Stimulated activated CD4-positive, alpha-beta T cell treated with anti-CD3 and anti-CD28 coated beads, TNF-alpha, amount 100 ng/mL, for 24 hours (primary cell): ENCODE measurements around the gene SCAPER.
A peak's percentile ranks its signal among the peaks of the same experiment; 100 is the strongest.

Experiments
- DNase-seq, 3 experiments: peaks; one replicate each; pipeline ENCODE4 v3.0.0-alpha.2; 2020; ENCODE audit warnings: low read depth in 3 of 3

Gene SCAPER

GRCh38 chr15:76668900-76669299, 236.2 kb downstream of the SCAPER start:
- DNase-seq, result no peak

DNA sequence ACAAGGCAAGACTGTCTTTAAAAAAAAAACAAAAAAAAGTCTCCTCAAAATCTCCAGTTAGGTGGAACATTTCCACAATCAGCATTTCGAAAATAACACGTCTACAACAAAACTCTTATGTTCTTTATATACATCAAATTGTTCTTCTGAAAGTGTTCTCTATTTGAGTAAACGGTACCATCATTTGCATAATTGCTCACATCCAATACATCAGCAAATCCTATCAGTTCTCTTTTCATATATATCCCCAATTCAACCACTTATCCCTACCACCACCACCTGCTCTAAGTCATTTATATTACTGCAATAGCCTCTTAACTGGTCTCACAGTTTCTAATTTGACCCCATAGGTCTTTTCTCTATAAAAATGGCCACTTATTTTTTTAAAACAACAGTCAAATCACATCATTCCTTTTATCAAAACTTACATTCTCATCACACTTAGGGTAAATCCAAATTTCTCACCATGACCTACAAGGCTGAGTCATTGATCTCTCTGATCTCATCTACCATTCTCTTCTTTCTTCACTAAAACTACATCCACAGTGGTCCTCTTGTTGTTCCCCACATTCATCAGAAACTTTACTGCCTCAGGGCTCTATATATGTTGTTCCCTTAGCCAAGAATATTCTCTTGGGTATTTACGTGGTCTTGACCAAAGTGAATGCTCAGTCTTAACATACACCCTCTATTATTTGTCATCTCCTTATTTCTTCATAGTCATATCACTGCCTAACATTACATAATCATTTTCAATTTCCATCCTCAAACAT, 237.0 kb downstream of the SCAPER start:
- no peak for DNase-seq

GRCh38 chr15:76664895-76665294, 240.2 kb downstream of the SCAPER start:
- DNase-seq, result no peak

- no peak for DNase-seq
Measured at GRCh38 chr15:76664411-76664810, 240.7 kb downstream of the SCAPER start.

GRCh38 chr15:76663529-76663928, 241.6 kb downstream of the SCAPER start:
- DNase-seq, result no peak

- DNase-seq, result no peak
Measured at GRCh38 chr15:76648732-76649444, 256.3 kb downstream of the SCAPER start.

GRCh38 chr15:76647612-76648011, 257.5 kb downstream of the SCAPER start:
- DNase-seq, result no peak

DNA sequence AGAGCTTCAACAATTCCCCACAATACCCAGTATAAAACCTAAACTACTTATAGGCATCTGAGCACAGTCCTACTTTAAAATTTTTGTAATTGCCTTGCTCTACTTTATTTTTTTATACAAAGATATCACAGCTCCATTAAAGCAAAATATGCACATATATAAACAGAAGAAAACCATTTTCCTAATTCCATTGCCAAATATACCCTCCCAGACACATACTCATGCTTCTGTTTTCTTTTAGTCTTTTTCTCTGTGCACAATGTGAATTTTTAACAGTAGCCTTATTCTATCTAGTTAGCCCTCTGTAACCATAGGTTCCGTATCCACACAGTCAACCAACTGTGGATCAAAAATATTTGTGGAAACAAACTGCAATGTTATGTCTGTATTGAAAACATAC, 260.5 kb downstream of the SCAPER start:
- no peak for DNase-seq

DNA sequence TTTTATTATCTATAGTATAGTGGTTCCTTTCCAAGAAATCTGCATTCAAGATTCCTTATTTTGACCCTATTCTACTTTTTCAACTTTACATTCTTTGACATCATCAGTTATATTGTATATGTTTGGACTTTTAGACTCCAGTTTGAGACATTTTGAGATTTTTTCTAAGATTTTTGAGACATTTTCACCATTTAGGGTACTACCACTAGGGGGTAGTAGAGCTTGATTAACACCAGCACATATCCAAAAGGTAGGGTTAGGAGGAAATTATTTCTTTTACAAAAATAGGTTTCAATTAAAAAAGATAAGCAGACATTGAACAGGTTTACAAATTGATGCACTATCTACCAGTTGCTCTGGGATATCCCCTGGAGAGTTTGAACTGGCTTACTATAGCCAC, 262.5 kb downstream of the SCAPER start:
- no peak for DNase-seq

DNA sequence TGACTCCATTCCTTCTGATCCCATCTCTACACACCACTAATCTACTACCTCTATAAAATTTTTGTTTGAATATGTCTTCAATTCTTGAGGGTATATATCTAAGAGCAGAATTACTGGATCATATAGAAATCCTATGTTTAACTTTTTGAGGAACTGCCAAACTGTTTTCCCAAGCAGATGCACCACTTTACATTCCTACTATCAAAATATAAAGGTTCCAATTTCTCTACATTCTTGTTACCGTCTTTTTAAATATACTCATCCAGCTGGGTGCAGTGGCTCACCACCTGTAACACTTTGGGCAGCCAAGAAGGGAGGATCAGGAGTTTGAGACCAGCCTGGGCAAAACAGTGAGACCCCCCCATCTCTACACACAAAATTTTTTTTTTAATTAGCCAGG, 268.0 kb downstream of the SCAPER start:
- no peak for DNase-seq

DNA sequence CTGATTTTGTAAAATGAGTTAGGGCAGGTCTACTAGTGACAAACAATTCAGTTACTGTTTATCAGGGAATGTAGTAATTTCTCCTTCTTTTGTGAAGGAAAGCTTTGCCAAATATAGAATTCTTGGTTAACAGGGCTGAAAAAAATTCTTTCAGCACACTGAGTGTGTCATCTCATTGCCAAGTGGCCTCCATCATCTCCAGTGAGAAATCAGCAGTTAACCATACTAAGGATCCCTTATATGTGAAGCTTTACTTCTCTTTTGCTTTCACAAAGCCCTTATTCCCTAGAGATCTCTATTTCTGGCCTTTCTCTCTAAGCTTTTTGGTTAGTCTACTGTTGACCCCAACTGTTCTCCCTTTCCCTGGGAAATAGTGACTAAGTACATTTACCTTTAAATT, 269.1 kb downstream of the SCAPER start:
- DNase-seq, result no peak

DNA sequence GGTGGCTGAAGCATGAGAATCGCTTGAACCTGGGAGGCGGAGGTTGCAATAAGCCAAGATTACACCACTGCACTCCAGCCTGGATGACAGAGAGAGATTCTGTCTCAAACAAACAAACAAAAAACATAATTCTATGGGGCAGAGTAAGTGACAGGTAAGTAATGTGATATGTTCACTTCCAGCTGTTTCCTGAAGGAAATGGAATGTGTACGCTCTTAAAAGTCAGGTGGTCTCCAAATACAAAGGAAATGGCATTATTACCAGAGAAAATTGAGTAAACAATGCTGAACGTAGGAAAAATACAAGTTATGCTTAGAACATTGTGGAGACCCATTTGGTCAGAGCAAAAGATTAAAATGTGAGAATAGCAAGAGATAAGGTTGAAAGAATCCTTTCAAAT, 278.5 kb downstream of the SCAPER start:
- DNase-seq, result no peak

DNA sequence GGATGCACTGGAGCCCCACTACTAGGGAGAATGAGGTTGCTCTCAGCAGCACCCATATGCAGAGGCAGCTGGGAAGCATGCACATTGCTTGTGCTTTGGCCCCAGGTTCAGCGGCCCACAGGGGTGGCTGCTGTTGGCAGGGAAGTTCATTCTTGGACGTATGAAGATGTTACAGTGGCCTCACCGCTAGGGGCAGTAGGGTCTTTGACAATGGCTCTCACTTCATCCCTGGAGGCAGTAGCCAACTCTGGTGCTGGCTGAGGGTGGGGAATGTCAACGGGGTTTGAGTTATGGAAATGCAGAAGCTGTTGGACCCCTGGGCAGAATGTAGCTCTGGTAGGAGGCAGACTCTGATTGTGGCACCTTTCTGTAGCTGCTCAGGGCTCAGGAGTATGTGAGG, 279.9 kb downstream of the SCAPER start:
- no peak for DNase-seq

DNA sequence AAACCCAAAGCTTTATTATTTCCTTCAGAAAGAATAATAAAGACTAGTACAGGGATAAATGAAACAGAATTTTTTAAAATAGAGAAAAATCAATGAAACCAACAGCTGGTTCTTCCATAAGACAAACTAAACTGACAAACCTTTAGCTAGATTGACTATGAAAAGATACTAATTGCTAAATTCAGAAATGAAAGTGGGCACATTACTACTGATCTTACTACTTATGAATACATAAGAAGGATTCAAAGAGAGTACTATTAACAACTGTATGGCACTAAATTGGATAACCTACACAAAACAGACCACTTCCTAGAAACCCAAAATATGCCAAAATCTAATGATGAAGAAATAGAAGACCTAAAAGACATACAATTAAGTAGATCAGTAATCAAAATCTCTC, 290.4 kb downstream of the SCAPER start:
- no peak for DNase-seq

GRCh38 chr15:76588811-76589747, 316.1 kb downstream of the SCAPER start:
- no peak for DNase-seq

DNA sequence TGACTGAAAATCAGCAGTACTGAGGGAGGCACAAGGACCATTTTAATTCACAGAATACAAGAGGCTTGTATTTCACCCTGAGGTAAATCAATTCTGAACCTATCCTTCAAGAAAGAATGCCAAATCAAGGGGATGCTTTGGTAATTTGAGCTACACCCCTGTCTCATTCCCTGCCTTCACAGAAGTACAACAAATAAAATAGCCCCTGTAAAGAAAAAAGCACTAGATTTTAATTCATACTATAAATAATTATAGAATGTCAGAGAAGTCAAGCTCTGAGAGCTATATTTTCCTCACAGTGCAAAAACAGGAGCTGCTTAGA, 319.6 kb downstream of the SCAPER start:
- no peak for DNase-seq

GRCh38 chr15:76584868-76585575, 320.1 kb downstream of the SCAPER start:
- DNase-seq, result no peak

DNA sequence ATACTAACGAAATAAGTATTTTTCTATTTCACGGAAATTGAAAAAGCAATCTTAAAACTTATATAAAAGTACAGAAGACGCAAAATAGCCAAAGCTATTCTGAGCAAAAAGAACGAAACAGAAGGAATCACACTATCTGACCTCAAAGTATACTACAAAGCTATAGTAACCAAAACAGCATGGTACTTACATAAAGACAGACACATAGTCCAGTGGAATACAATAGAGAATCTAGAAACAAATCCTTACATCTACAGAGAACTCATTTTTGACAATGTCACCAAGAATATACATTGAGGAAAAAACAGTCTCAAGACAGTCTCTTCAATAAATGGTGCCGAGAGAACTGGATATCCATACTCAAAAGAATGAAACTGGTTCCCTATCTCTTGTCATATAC, 322.6 kb downstream of the SCAPER start:
- no peak for DNase-seq

- no peak for DNase-seq
Measured at GRCh38 chr15:76577879-76578512, 327.1 kb downstream of the SCAPER start.

GRCh38 chr15:76576523-76577279, 328.4 kb downstream of the SCAPER start:
- peak in 1 of 3 experiments; percentile 18 for DNase-seq

GRCh38 chr15:76575679-76576078, 329.5 kb downstream of the SCAPER start:
- DNase-seq, result no peak
